Measurements from ENCODE around the gene EMILIN3.

The EMILIN3 gene

GRCh38 chr20:41340327-41341055 lies 26.1 kb downstream of the EMILIN3 start, which contains the start of gene LPIN3:
TSS of gene LPIN3 (plus strand) at chr20:41340821. CDS start at chr20:41345804, 4,983 bp downstream.
- no peak within 1 kb of the TSS for H3K4me3 ChIP-seq (replicated peaks; ENCODE audit: insufficient read depth, low read length)
- H3K27ac ChIP-seq (replicated peaks), result no peak within 1 kb of the TSS
- no peak for TF ChIP-seq GABPA (IDR thresholded peaks at IDR 0.05; ENCODE audit: low read depth)
- no peak for TF ChIP-seq POLR2AphosphoS5 (IDR thresholded peaks at IDR 0.05; ENCODE audit: low read depth)
- TF ChIP-seq SPI1 (IDR thresholded peaks at IDR 0.05; ENCODE audit: borderline replicate concordance, low read depth), result no peak
- no peak for TF ChIP-seq REST (IDR thresholded peaks at IDR 0.05; ENCODE audit: insufficient replicate concordance, low read depth)
- peaks cover 4% of the 10 kb centered on the region for H3K27me3 ChIP-seq (ENCODE audit: insufficient read depth, poor library complexity, severe bottlenecking)
- no peak for DNase-seq (ENCODE audit: low read depth in 1 of 2, low spot score in 1 of 2)

- TF ChIP-seq CTCF (IDR thresholded peaks at IDR 0.05; ENCODE audit: insufficient read depth, low read length), result peak; percentile 87
- no peak for TF ChIP-seq SPI1 (IDR thresholded peaks at IDR 0.05; ENCODE audit: borderline replicate concordance, low read depth)
- TF ChIP-seq POLR2AphosphoS5 (IDR thresholded peaks at IDR 0.05; ENCODE audit: low read depth), result no peak
- TF ChIP-seq REST (IDR thresholded peaks at IDR 0.05; ENCODE audit: insufficient replicate concordance, low read depth), result no peak
- no peak for TF ChIP-seq GABPA (IDR thresholded peaks at IDR 0.05; ENCODE audit: low read depth)
- Histone ChIP-seq H3K27ac (replicated peaks) (no peak overlapping the region), H3K27me3 (ENCODE audit: insufficient read depth, poor library complexity, severe bottlenecking) (peaks cover 4% of the 10 kb centered on the region), H3K4me3 (replicated peaks; ENCODE audit: insufficient read depth, low read length) (no peak overlapping the region)
- peak; percentile 37 to 57 for DNase-seq (ENCODE audit: low read depth in 1 of 2, low spot score in 1 of 2)
Measured at GRCh38 chr20:41339957-41340326, 26.7 kb downstream of the EMILIN3 start.

- no peak for TF ChIP-seq CTCF (IDR thresholded peaks at IDR 0.05; ENCODE audit: insufficient read depth, low read length)
- no peak for TF ChIP-seq GABPA (IDR thresholded peaks at IDR 0.05; ENCODE audit: low read depth)
- no peak for TF ChIP-seq POLR2AphosphoS5 (IDR thresholded peaks at IDR 0.05; ENCODE audit: low read depth)
- no peak for TF ChIP-seq REST (IDR thresholded peaks at IDR 0.05; ENCODE audit: insufficient replicate concordance, low read depth)
- TF ChIP-seq SPI1 (IDR thresholded peaks at IDR 0.05; ENCODE audit: borderline replicate concordance, low read depth), result no peak
- Histone ChIP-seq H3K27ac (replicated peaks) (no peak overlapping the region), H3K4me3 (replicated peaks; ENCODE audit: insufficient read depth, low read length) (no peak overlapping the region), H3K27me3 (ENCODE audit: insufficient read depth, poor library complexity, severe bottlenecking) (peaks cover 6% of the 10 kb centered on the region)
- DNase-seq (ENCODE audit: low read depth in 1 of 2, low spot score in 1 of 2), result no peak
Measured at GRCh38 chr20:41336711-41337492, 29.7 kb downstream of the EMILIN3 start.
